UCSD-AML1 (cell line): Measurements from ENCODE around the gene SRA1.
"Not testable (repeated sequence)": the region's sequence is repeated elsewhere in the genome, so short reads cannot be mapped to it uniquely, and the experiment has no call there.

ENCODE experiments used
- DNase-seq: peaks from one replicate; lab custom pipeline; 2025; ENCODE audit not compliant: unreplicated experiment; lab: John Stamatoyannopoulos, UW

The SRA1 gene

DNA sequence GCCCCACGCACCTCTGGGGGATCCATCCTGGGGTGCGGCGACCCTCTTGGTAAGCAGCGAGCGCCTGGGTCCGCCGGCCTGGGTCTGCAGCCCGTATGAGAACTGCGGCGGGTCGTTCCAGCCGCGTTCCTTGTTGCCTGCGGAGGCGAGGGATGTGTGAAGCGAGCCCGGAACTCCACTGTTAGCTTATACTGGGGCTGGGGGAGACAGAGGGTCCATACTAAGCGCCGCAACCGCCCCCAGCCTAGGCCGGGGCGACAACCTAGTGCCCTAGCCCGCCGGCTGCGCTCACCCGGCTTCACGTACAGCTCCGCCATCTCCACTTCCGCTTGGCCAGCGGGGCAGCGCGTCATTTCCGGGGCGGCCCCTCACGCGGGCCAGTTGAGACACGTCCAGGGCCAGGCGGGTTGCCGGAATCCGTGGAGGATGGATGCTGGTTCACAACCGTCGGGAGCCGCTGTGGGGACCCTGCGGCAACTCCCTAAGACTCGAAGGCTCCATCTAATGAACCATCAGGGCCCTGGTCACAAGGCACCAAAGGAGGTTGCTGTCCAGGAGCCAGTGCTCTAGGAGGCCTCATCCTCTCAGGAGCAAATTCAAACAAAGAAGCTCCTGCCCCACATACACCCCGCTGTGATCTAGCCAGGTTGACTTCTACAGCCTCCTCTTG is at the start of gene SRA1:
Gene SRA1, minus strand, starts transcription at position 338 of the 670 bp plus-strand sequence. Its CDS starts 21 bp downstream, at position 317.
- peak; percentile 93 for DNase-seq

DNA sequence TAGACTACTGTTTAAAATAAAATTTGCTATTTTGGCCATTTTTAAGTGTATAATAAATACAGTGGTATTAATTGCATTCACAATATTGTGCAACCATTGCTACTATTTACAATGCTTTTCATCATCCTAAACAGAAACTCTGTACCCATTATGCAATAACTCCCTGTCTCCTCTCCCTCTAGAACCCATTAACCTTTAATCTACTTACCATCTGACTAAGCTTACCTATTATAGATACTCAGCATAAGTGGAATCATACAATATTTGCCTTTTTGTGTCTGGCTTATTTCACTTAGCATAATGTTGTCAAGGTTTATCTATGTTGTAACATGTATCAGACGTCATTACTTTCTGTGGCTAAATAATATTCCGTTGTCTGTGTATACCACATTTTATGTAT is 49.8 kb upstream of the SRA1 start:
- no peak for DNase-seq

DNA sequence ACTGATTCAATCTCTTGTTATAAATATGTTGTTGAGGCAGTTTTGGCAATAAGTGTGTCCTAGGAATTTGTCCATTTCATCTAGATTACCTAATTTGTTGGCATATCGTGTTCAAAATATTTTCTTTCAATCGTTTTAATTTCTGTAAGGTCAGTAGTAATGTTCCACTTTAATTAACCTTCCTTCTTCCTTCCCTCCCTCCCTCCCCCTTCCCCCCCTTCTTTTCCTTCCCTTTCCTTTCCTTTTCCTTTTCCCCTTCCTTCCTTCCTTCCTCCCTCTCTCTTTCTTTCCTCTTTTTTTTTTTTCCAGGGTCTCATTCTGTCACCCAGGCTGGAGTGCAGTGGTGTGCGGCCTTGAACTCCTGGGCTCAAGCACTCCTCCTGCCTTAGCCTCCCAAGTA is 48.6 kb upstream of the SRA1 start:
- DNase-seq, result no peak

DNA sequence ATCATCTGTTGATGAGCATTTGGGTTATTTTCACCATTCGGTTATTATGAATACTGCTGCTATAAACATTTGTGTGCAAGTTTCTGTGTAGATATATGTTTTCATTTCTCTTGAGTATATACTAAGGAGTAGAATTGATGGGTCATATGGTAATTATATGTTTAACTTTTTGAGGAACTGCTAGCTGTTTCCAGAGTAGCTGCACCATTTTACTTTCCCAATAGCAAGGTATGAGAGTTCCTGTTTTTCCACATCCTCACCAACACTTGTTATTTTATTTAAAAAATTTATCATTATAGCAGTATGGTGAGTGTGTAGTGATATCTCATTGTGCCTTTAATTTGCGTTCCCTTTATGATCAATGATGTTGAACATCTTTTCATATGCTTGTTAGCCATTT is 46.5 kb upstream of the SRA1 start:
- DNase-seq, result no peak

DNA sequence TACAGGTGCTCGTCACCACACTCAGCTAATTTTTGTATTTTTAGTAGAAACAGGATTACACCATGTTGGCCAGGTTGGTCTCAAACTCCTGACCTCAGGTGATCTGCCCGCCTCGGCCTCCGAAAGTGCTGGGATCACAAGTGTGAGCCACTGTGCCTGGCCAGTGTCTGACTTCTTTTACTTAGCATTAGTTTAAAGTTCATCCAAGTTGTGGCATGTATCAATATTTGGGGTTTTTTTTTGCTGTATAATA is 46.1 kb upstream of the SRA1 start:
- not testable (repeated sequence) for DNase-seq

DNA sequence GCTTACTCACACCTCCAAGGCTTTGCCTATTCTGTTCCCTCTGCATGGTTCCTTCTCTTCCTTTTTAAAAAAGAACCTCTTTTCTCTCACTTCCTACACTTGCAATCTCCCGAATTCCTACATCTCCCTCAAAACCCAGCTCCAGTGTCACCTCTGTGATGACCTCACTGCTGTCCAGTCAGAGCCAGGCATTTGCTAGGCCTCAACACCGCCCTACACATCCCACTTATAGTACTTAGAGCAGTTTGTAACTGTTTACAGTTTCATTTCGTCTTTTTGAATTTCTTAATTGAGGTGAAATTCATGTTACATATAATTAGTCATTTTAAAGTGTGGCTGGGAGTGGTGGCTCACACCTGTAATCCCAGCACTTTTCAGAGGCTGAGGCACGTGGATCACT is 44.9 kb upstream of the SRA1 start:
- no peak for DNase-seq

DNA sequence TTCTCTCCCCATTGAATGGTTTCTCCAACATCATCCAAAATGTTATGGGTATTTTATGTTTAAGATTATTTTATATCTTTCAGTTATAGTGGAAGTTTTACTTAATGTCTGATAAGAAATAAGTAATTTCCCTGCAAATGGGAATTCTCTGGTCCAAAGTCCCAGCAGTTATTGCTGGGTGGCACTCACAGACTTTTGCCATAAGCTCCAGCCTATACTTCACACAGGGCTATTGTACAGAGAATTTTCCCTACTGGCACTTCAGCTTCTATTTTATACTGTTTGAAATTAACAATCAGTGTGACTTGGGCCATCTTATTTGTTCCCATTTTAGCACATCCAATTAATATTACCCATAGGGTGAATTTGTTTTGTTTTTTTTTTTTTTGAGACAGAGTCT is 42.8 kb upstream of the SRA1 start:
- no peak for DNase-seq

DNA sequence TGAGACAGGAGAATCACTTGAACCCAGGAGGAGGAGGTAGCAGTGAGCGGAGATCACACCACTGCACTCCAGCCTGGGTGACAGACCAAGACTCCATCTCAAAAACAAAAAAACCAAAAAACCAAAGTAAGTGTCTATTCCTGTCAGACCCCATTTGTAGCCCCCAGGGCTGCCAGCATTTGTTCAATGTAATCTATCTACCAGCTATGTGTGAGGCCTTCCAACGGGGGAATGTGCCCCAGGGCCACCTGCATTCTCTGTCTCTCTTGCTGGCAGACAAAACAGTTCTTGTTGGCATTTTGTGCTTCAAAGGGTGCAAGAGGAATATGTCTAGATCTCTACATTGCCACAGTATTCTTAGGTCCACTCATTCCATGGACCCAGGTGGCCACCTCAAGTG is 41.6 kb upstream of the SRA1 start:
- DNase-seq, result no peak

DNA sequence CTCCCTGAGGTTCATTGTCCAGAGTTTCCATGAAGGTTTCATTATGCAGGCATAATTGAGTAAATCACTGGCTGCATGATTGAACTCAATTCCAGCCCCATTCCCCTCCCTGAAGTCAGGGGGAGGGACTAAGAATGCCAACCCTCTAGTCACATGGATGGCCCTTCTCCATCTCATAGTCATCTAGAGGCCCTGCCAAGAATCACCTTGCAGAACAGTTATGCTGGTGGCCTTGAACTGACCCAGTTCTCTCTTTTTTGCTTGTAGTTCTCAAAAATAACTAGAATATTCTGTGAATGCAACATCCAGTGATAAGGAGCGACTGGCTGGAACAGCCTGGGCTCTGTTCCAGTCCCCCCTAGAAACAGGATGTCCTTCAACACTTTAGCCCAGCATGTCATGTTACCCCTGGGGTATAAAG is 39.1 kb upstream of the SRA1 start:
- no peak for DNase-seq

DNA sequence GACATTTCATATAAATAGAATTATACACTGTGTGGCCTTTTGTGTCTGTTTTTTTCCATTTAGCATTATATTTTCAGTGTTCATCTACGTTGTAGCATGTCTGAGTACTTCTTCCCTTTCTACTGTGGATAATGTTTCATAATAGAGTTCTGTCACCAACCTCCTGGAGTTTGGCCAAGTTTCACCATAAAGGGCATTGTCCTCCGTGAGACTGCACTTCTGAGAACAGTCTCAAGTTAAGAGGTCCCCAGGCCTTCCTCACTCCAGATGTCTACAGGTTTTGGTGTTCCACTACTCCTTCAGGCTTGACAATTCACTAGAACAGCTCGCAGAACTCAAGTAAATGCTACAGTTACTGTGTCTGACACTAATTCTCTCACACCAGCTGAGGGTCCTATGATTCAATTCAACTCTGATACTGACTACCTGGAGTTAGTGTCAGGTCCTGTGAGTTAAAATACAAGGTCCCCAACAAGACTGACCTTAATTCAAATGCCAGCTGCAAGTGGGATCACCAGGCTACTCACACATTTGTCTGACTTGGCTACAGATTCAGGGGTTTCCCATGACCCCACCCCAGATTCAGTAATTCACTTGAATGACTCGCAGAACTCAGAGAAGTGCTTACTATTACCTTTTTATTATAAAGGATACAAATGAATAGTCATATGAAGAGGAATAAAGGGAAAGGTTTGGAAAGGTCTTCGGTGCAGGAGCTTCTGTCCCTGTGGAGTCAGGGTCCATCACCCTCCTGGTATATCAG is 38.4 kb upstream of the SRA1 start:
- no peak for DNase-seq

DNA sequence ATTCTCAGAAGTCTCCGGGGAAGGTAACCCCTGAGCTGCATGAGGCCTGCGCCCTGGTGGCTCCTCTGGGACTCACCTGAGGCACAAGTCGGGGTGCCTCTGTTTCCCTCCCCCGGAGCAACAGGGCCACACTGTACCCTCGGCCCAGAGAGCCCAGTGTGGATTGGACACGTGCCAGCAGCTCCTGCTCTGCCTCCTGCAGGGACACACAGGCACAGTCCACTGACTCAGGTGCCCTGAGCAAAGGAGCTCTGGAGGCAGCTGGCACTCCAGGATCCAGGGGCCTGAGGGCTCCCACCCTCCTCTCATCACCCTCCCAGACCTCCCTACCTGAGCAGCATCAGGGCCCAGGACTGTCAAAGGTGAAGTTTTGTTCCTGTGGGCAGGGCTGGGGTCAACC is 36.9 kb upstream of the SRA1 start:
- DNase-seq, result no peak

DNA sequence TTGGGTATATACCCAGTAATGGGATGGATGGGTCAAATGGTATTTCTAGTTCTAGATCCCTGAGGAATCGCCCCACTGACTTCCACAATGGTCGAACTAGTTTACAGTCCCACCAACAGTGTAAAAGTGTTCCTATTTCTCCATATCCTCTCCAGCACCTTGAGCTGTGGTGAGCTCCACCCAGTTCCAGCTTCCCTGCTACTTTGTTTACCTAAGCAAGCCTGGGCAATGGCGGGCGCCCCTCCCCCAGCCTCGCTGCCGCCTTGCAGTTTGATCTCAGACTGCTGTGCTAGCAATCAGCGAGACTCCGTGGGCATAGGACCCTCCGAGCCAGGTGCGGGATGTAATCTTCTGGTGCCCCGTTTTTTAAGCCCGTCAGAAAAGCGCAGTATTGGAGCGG is 35.8 kb upstream of the SRA1 start:
- not testable (repeated sequence) for DNase-seq

DNA sequence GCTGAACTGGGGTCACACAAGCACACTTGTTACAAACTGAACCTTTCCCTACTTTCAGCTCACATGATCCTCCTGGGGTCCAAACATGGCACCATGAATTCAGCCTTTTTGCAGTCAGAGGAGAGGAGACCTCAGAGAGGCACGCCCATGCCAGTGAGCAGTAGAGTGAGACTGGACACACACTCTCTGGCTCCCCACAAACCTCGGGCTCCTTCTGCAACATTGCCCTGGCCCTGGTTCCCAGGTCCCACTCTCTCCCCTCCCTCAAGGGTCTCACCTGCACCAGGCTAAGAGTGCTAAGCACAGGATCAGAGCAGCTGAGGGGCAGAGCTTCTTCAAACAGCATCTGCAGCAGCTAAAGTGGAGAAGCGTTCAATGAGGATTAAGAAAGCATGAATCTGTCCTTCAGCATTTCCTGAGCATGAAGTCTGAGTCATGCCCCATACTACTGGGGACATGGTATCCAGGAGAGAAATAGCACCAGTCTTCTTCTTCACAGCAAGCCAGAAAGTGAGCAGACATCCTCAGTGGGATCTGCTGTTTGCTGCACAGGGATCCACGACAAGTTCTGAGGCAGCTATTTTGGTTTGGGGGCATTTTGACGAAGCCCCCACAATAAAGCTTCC is 34.6 kb upstream of the SRA1 start:
- no peak for DNase-seq

DNA sequence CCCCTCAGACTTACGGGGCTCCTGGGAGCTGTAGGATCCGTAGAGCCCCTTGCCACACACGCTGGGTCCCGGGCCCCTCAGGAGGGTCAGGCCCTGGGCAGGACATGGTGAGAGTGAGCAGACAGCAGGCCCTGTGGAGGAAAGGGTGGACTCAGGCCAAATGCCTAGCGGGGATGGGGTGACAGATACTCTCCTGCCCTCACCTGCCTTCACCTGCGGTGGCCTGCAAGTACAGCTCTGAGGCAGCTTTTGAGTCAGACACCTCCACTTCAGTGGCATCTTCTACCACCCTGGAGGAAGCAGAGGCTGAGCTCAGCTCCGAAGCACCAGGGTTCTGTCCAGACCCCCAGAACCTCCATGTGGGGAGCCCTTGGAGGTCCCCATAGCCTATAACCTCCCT is 33.6 kb upstream of the SRA1 start:
- DNase-seq, result no peak

DNA sequence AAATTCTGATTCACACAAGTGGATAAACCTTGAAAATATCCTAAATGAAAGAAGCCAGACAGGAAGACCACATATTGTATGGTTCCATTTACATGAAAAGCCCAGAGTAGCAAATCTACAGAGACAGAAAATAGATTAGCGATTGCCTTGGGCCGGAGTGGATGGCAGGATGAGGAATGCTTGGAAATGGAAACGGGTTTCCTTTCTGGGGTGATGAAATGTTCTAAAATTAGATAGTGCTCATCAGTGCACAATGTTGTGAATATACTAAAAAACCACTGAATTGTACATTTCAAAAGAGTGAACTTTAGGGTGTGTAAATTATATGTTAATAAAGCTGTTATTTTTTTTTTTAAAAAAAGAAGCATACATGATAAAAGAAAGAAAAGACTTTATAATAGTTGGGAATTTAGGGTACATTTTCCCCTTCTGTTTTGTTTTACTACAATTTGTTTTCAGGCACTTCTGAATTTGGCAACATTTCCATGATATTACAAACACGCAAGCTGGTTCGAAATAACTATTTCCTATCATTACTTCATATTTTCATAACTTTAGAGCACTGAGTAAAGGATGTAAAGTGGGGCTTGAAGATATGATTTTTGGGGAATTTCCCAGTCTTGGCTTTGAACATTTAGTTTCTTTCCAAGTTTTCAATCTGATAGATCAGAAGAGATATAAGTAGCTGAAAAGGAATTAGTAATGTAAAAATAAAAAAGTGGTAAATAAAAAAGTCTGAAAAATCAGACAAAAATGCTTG is 31.2 kb upstream of the SRA1 start:
- no peak for DNase-seq

DNA sequence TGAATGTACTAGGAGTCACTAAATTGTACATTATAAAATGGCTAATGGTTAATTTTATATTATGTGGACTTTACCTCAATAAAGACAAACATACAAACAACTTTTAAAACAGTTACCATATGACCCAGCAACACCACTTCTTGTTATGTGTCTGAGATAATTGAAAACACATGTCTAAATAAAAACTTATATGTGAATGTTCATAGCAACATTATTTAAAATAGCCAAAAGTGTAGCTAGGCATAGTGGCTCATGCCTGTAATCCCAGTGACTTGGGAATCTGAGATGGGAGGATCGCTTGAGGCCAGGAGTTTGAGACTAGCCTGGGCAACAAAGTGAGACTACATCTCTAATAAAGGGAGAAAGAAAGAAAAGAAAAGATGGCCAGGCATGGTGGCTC is 30.2 kb upstream of the SRA1 start:
- no peak for DNase-seq

DNA sequence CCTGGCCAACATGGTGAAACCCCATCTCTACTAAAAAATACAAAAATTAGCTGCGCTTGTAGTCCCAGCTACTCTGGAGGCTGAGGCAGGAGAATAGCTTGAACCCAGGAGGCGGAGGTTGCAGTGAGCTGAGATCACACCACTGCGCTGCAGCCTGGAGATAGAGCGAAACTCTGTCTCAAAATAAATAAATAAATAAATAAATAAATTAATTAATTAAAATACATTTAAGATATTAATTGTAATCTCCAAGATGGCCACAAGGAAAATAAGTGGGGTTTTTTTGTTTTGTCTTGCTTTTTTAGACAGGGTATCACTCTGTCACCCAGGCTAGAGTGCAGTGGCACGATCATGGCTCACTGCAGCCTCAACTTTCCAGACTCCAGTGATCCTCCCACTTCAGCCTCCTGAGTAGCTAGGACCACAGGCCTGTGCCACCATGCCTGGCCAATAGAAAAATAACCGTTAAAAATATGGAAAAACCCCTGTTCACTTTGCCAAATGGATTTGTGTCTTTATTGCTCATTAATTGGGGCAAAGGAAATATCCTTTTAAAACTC is 22.0 kb upstream of the SRA1 start:
- not testable (repeated sequence) for DNase-seq

DNA sequence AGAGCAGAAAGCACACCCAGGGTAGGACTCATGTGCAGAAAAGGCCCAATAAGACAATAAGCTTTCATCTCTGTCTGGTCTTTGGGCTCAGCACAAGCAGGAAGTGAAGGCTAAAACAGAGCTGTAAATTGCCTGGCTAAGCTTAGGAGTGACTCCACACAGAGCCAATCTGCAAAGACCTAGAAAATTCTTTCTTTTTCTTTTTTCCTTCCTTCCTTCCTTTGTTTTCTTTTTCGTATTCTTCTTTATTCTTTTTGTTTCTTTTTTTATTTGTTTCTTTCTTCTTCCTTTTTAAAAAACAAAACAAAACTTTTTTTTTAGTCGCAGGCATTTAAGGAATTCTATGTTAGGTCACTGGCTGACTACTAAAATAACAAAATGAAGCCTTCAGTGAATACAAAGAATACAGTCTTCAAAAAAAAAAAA is 19.5 kb upstream of the SRA1 start:
- no peak for DNase-seq

DNA sequence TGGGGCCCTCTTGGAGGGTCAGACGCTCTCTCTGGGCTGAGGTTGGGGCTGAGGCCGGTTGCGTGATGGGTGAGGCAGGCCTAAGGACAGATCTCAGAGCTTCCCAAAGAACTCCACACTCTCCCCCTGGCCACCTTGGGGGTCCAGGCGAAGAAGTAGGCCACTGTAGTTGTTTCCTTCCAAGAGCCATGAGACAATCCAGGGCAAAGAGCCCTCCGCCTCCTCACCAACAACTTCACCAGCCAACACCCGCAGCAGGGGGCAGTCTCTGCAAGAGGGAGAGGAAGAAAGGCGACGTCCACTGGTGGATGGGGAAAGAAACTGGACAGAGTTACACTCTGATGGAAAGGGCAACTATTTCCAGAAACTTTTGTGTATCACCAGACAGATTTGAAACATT is 18.0 kb upstream of the SRA1 start:
- DNase-seq, result peak; percentile 78

DNA sequence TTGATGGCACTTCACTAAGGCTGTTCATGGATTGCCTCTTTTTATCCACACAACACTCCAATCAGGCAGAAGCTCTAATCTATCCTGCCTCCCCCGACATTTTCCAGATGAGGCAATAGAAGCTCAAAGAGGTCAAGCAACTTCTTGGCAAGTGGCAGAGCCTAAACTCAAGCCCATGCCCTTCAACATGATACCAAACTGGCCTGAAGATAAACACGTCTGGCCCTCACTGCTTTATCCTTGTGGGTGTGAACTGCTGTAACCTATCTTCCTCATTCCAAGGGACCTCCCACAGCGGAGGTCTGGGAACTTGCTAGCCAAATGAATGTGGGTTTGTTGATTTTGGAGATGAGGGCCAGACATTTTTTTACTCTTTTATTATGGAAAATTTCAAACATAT is 16.9 kb upstream of the SRA1 start:
- no peak for DNase-seq

DNA sequence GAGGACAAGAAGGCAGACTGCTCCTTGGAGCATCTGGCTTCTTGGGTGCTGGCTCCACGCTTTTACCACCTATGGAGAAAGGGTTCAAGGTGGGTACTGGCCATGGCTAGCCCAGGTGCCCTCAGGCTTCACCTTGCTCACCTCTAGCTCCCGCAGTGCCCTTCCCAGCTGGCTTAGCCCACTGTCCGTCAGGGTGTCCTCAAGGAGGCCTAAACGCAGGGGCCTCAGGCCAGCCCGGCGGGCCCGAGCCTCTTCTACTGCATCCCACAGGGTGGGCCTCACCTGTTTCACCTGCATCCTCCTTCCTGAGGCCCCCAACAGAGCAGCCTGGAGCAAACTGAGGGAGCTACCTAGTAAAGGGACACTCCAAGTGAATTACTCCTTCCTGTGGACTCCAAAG is 16.4 kb upstream of the SRA1 start:
- DNase-seq, result no peak

DNA sequence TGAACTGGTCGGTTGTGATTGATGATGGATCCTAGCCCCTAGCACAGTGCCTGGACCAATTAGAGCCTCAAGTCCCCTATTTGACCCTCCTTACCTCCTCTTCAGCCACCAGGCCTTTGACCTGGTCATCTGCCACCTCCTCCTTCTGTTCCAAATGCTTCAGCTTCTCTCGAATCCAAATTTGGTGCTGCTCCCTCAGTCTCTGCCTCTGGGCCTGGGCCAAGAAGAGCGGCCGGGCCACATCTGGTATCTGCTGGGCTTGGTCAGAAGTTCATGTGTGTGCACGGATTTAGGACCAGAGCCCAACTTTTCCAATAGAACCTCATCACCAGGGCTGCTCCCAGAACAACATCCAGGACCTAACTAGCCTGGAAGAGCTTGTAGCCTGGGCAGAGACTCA is 13.8 kb upstream of the SRA1 start:
- no peak for DNase-seq
